Measurements from ENCODE around the gene XRCC4.

DNA sequence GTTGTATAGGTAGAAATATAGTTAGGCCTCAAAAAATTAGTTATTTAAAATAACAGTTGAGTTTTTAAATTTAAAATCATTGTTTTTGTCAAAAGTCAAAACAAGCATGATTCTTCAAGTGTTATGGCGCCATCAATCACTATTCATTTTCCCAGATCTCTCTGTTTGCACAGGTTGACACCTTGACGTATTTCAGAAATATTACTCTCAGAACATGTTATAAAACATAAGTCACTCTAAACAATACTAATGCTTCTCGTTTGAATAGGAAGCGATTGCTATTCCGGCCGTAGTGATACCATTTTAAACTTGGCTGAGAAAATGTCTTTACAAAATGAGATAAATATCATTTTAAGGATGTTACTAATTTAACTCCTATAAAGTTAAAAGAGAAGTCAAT is 268.1 kb downstream of the XRCC4 start:
- TF ChIP-seq EZH2 (IDR thresholded peaks at IDR 0.05; ENCODE audit: insufficient read depth, low read length) (no peak), CTCF (IDR thresholded peaks at IDR 0.05; ENCODE audit: insufficient read depth, low read depth, low read length) (no peak)

All from astrocyte (in vitro differentiated cells and primary cell).